ENCODE measurements around the gene NYNRIN.
"Not testable (repeated sequence)": the region's sequence is repeated elsewhere in the genome, so short reads cannot be mapped to it uniquely, and the experiment has no call there.

The NYNRIN gene

GRCh38 chr14:24398653-24399446, at the start of gene NYNRIN:
TSS of gene NYNRIN (plus strand) at chr14:24399003. CDS start at chr14:24399247, 244 bp downstream.
- no peak for DNase-seq

GRCh38 chr14:24349742-24350141, 49.1 kb upstream of the NYNRIN start:
- no peak for DNase-seq

- no peak for DNase-seq
Observed at GRCh38 chr14:24351517-24351916, 47.3 kb upstream of the NYNRIN start.

- no peak for DNase-seq
Observed at GRCh38 chr14:24353559-24354481, 45.0 kb upstream of the NYNRIN start.

- DNase-seq = not testable (repeated sequence)
Observed at GRCh38 chr14:24354482-24354825, 44.3 kb upstream of the NYNRIN start.

- no peak for DNase-seq
Observed at GRCh38 chr14:24355009-24355408, 43.8 kb upstream of the NYNRIN start.

- no peak for DNase-seq
Observed at GRCh38 chr14:24356208-24356607, 42.6 kb upstream of the NYNRIN start.

GRCh38 chr14:24360281-24360680, 38.5 kb upstream of the NYNRIN start:
- no peak for DNase-seq

- no peak for DNase-seq
Observed at GRCh38 chr14:24361326-24361725, 37.5 kb upstream of the NYNRIN start.

GRCh38 chr14:24362241-24362960, 36.4 kb upstream of the NYNRIN start:
- no peak for DNase-seq

- no peak for DNase-seq
Observed at GRCh38 chr14:24363401-24363800, 35.4 kb upstream of the NYNRIN start.

- no peak for DNase-seq
Observed at GRCh38 chr14:24364841-24365240, 34.0 kb upstream of the NYNRIN start.

- DNase-seq = peak; percentile 40
Observed at GRCh38 chr14:24365600-24366412, 33.0 kb upstream of the NYNRIN start.

GRCh38 chr14:24366413-24366720, 32.4 kb upstream of the NYNRIN start:
- DNase-seq = no peak

GRCh38 chr14:24366721-24367513, 31.9 kb upstream of the NYNRIN start:
- DNase-seq = no peak

- DNase-seq = no peak
Observed at GRCh38 chr14:24367514-24368211, 31.1 kb upstream of the NYNRIN start, which contains the start of gene NFATC4. TSS of gene NFATC4 (plus strand) at chr14:24368184. CDS start at chr14:24368341, 157 bp downstream.

- DNase-seq = no peak
Observed at GRCh38 chr14:24368212-24368561, 30.6 kb upstream of the NYNRIN start.

- DNase-seq = no peak
Observed at GRCh38 chr14:24368562-24369252, 30.1 kb upstream of the NYNRIN start.

- no peak for DNase-seq
Observed at GRCh38 chr14:24369463-24369862, 29.3 kb upstream of the NYNRIN start.

- DNase-seq = no peak
Observed at GRCh38 chr14:24369907-24370687, 28.7 kb upstream of the NYNRIN start.
